Chondrocyte (in vitro differentiated cells): ENCODE data around the gene VPS18. TPM values are rescaled to one million over a fixed set of nuclear protein-coding genes. Genes with fewer than 3 reads are reported as not detected.

Source experiments
- DNase-seq: peaks from one replicate; pipeline ENCODE4 v3.0.0; 2021; ENCODE audit warnings: mixed read lengths, low spot score
- H3K27ac Mint-ChIP-seq: one replicate; pipeline ENCODE4 v1.8.0; 2021; ENCODE audit warnings: mild to moderate bottlenecking, moderate library complexity, mixed read lengths; ENCODE audit not compliant: unreplicated experiment
- H3K27me3 Mint-ChIP-seq: 2 replicates; pipeline ENCODE4 v1.8.0; 2021; ENCODE audit warnings: low read depth, mixed read lengths
- H3K36me3 Mint-ChIP-seq: 2 replicates; pipeline ENCODE4 v1.8.0; 2021; ENCODE audit warnings: low read depth, mixed read lengths
- H3K4me1 Mint-ChIP-seq: 2 replicates; pipeline ENCODE4 v1.8.0; 2021; ENCODE audit warnings: low read depth, mild to moderate bottlenecking, mixed read lengths
- H3K4me3 Mint-ChIP-seq: one replicate; pipeline ENCODE4 v1.8.0; 2021; ENCODE audit warnings: mild to moderate bottlenecking, moderate library complexity, mixed read lengths; ENCODE audit not compliant: unreplicated experiment
- H3K9me3 Mint-ChIP-seq: 2 replicates; pipeline ENCODE4 v1.8.0; 2021; ENCODE audit warnings: low read depth, mixed read lengths
- total RNA-seq: library from RNA; stranded (reverse); gene quantifications from 3 replicates; pipeline ENCODE4 v1.2.1, GENCODE V29; 2021
- TF ChIP-seq, protein P1 (sequence below): fragments of 200-600 bp; sonication (generic); IDR thresholded peaks from 2 replicates; pipeline ENCODE4 v1.5.0; 2021; ENCODE audit warnings: antibody characterized with exemption, mild to moderate bottlenecking, moderate library complexity

The VPS18 gene
- total RNA-seq, 1 donor from 2014 or later, result 33.0 TPM

- Mint-ChIP-seq H3K36me3 (peaks cover 23% of the 10 kb centered on the region), H3K27me3 (no peaks in the 10 kb centered on the region), H3K4me3 (no peak overlapping the region), H3K27ac (peak overlapping the region; percentile 27), H3K9me3 (no peaks in the 10 kb centered on the region), H3K4me1 (peaks cover 26% of the 10 kb centered on the region)
- TF ChIP-seq, protein P1, sequence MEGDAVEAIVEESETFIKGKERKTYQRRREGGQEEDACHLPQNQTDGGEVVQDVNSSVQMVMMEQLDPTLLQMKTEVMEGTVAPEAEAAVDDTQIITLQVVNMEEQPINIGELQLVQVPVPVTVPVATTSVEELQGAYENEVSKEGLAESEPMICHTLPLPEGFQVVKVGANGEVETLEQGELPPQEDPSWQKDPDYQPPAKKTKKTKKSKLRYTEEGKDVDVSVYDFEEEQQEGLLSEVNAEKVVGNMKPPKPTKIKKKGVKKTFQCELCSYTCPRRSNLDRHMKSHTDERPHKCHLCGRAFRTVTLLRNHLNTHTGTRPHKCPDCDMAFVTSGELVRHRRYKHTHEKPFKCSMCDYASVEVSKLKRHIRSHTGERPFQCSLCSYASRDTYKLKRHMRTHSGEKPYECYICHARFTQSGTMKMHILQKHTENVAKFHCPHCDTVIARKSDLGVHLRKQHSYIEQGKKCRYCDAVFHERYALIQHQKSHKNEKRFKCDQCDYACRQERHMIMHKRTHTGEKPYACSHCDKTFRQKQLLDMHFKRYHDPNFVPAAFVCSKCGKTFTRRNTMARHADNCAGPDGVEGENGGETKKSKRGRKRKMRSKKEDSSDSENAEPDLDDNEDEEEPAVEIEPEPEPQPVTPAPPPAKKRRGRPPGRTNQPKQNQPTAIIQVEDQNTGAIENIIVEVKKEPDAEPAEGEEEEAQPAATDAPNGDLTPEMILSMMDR, result no peak
- peak; percentile 87 for DNase-seq
Measured at GRCh38 chr15:40902605-40903561, 8.6 kb downstream of the VPS18 start.

GRCh38 chr15:40904552-40905201 is 10.4 kb downstream of the VPS18 start:
- no peaks in the 10 kb centered on the region for H3K27me3 Mint-ChIP-seq
- H3K4me3 Mint-ChIP-seq, result no peak overlapping the region
- no peak for DNase-seq
- H3K9me3 Mint-ChIP-seq, result no peaks in the 10 kb centered on the region
- H3K27ac Mint-ChIP-seq, result no peak overlapping the region
- peaks cover 27% of the 10 kb centered on the region for H3K4me1 Mint-ChIP-seq
- TF ChIP-seq, protein P1, result no peak
- peaks cover 18% of the 10 kb centered on the region for H3K36me3 Mint-ChIP-seq

GRCh38 chr15:40906091-40906990 is 12.1 kb downstream of the VPS18 start:
- no peaks in the 10 kb centered on the region for H3K27me3 Mint-ChIP-seq
- H3K4me3 Mint-ChIP-seq, result peak overlapping the region; percentile 41
- peak; percentile 90 for DNase-seq
- H3K4me1 Mint-ChIP-seq, result peaks cover 28% of the 10 kb centered on the region
- peaks cover 12% of the 10 kb centered on the region for H3K36me3 Mint-ChIP-seq
- peak overlapping the region; percentile 61 for H3K27ac Mint-ChIP-seq
- H3K9me3 Mint-ChIP-seq, result no peaks in the 10 kb centered on the region
- TF ChIP-seq, protein P1, result peak; percentile 93

DNA sequence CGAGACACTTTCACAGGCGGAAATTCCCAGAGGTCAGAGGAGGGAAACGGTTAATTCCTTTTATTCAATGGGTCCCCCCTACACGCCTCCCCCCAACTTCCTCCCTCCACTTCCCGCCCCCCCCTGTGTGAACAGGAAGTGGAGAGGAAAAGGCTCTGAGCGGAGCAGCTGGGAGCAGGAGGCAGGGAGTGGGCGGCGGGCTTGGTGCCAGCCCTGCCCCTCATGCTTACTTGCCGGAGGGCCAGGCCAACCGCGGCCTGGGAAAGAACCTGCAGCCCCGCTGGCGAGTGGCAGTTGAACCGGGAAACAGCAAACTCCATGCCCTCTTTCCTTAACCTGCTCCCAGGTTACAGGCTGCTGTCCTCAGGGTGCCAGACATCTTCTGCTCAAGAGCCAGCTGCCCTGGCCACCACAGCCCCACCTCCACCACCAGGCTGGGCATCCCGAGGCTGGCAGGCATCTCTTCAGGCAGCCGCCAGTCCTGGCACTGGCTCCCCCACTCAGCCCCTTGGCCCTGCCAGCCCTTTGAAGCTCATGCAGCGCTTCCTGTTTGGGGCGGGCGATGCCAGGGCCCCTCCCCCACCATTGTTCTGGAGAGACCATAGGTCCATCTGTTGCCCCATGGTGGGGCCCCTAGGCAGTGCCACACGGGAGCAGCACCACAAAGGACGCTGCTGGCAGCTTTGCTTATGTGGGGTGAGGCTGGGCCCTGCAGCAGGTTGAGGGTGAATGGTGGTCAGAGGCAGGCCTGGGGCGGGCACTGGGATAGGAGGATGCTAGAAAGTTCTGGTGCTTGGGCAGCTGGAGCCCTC is 12.9 kb downstream of the VPS18 start:
- Mint-ChIP-seq H3K4me1 (peaks cover 28% of the 10 kb centered on the region), H3K36me3 (peaks cover 12% of the 10 kb centered on the region), H3K27me3 (no peaks in the 10 kb centered on the region), H3K27ac (peak overlapping the region; percentile 27), H3K4me3 (no peak overlapping the region), H3K9me3 (no peaks in the 10 kb centered on the region)
- TF ChIP-seq, protein P1, result no peak
- DNase-seq, result no peak
